ENCODE measurements around the gene CALHM6. TPM values are rescaled to one million over a fixed set of nuclear protein-coding genes. Genes with fewer than 3 reads are reported as not detected.

CALHM6 gene
- total and polyA plus RNA-seq, 10 of the 15 experiments (the other 5 are each of a cell fraction or from before 2014, with no cell fraction given), result 0.15 to 3.4 (median 1.3) TPM

DNA sequence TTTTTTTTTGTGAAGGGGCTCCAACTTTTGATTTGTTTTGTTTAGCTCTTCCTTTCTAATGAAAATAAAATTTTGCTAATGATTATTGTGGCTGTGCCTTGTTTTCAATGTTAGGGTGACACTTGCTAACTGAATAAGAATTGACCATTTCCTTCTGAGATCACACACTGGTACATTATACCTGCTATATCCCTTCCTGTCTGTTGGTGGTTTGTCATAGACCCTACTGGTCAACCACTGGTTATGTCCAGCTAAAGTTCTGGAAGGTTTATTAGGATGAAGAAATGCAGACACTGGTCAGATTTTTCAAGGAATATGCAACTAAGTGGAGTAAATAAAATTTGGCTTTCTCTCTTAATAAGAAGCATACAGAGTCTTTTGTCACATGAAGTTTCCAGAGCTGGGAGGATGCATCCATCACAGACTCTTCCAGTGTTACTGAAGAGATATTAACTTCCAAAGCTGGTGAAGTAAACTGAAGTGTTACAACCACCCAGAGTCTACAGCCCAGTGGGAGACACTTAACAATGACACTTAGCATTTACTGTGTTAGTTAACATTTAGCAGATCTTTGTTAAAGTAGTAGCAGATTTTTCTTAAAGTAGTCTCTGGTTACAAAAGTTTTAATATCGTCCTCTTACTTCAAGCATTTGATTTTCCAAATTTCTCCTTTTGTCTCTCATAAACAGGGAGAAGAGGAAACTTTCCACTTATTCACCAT lies 30.6 kb downstream of the CALHM6 start (continued):
- TF ChIP-seq PRDM15 (CRISPR knock-in tag; IDR thresholded peaks at IDR 0.05), result no peak
- TF ChIP-seq HCFC1 (IDR thresholded peaks at IDR 0.05; ENCODE audit: low read length), result no peak
- TF ChIP-seq ATF7 (IDR thresholded peaks at IDR 0.05; ENCODE audit: low read depth), result no peak
- no peak for TF ChIP-seq MEF2A (IDR thresholded peaks at IDR 0.05; ENCODE audit: insufficient read depth, low read depth, low read length)
- TF ChIP-seq STAT1 (conservative IDR thresholded peaks at IDR 0.05), result no peak
- TF ChIP-seq YY1 (IDR thresholded peaks at IDR 0.05; ENCODE audit: low read depth, low read length), result no peak
- TF ChIP-seq ESRRA (IDR thresholded peaks at IDR 0.05; ENCODE audit: low read length), result no peak
- TF ChIP-seq POU2F2 (IDR thresholded peaks at IDR 0.05; ENCODE audit: borderline replicate concordance, low read depth, low read length), result no peak
- TF ChIP-seq RELA (IDR thresholded peaks at IDR 0.05; ENCODE audit: borderline replicate concordance, partially characterized antibody), result no peak
- TF ChIP-seq NFIC (IDR thresholded peaks at IDR 0.05; ENCODE audit: low read depth, low read length), result no peak
- TF ChIP-seq CHD4 (IDR thresholded peaks at IDR 0.05), result no peak
- TF ChIP-seq NR2C2 (IDR thresholded peaks at IDR 0.05; ENCODE audit: borderline replicate concordance, control insufficient read depth, insufficient read length, low read depth), result no peak
- TF ChIP-seq, protein P1, sequence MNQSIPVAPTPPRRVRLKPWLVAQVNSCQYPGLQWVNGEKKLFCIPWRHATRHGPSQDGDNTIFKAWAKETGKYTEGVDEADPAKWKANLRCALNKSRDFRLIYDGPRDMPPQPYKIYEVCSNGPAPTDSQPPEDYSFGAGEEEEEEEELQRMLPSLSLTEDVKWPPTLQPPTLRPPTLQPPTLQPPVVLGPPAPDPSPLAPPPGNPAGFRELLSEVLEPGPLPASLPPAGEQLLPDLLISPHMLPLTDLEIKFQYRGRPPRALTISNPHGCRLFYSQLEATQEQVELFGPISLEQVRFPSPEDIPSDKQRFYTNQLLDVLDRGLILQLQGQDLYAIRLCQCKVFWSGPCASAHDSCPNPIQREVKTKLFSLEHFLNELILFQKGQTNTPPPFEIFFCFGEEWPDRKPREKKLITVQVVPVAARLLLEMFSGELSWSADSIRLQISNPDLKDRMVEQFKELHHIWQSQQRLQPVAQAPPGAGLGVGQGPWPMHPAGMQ (IDR thresholded peaks at IDR 0.05; ENCODE audit: borderline replicate concordance), result no peak
- TF ChIP-seq NFXL1 (IDR thresholded peaks at IDR 0.05; ENCODE audit: borderline replicate concordance), result no peak
- TF ChIP-seq KLF5 (IDR thresholded peaks at IDR 0.05; ENCODE audit: partially characterized antibody), result no peak

All from GM12878 (cell line).